Parathyroid adenoma (tissue), 2 donors: ENCODE measurements around the gene SHOX.
"Not testable (repeated sequence)": the region's sequence is repeated elsewhere in the genome, so short reads cannot be mapped to it uniquely, and the experiment has no call there.

Experiments
- H2AFZ ChIP-seq: fragments of 300-600 bp; sonication (generic); one replicate; pipeline ENCODE4 v1.7.0; 2017; ENCODE audit warnings: antibody characterized with exemption, mild to moderate bottlenecking
- H3K27ac ChIP-seq: fragments of 300-600 bp; sonication (generic); one replicate; pipeline ENCODE4 v1.7.0; 2017
- H3K27me3 ChIP-seq: fragments of 300-600 bp; sonication (generic); one replicate; pipeline ENCODE4 v1.7.0; 2017; ENCODE audit warnings: low read length; ENCODE audit not compliant: control insufficient read depth, insufficient read depth
- H3K36me3 ChIP-seq: fragments of 300-600 bp; sonication (generic); one replicate; pipeline ENCODE4 v1.7.0; 2017; ENCODE audit warnings: low read length; ENCODE audit not compliant: control insufficient read depth, insufficient read depth
- H3K4me1 ChIP-seq: fragments of 300-600 bp; sonication (generic); one replicate; pipeline ENCODE4 v1.7.0; 2017; ENCODE audit warnings: control low read depth
- H3K4me2 ChIP-seq: fragments of 300-600 bp; sonication (generic); one replicate; pipeline ENCODE4 v1.7.0; 2017; ENCODE audit warnings: low read length
- H3K4me3 ChIP-seq: fragments of 300-600 bp; sonication (generic); one replicate; pipeline ENCODE4 v1.7.0; 2017; ENCODE audit warnings: low read depth, low read length
- H3K79me2 ChIP-seq: fragments of 300-600 bp; sonication (generic); one replicate; pipeline ENCODE4 v1.7.0; 2017; ENCODE audit warnings: control low read depth
- H3K9ac ChIP-seq: fragments of 300-600 bp; sonication (generic); one replicate; pipeline ENCODE4 v1.7.0; 2017; ENCODE audit warnings: mild to moderate bottlenecking
- H3K9me3 ChIP-seq: fragments of 300-600 bp; sonication (generic); one replicate; pipeline ENCODE4 v1.7.0; 2017; ENCODE audit warnings: low read length; ENCODE audit not compliant: control insufficient read depth
- CTCF ChIP-seq: fragments of 300-600 bp; sonication (generic); IDR thresholded peaks from one replicate; pipeline ENCODE4 v1.7.0; 2017; ENCODE audit warnings: antibody characterized with exemption, mild to moderate bottlenecking
- donor health status: primary hyperparathyroidism.

The SHOX gene

GRCh38 chrX:623599-624315 lies 6.8 kb upstream of the SHOX start:
- Histone ChIP-seq H2AFZ (no peak overlapping the region), H3K4me3 (no peak overlapping the region), H3K9ac (no peak overlapping the region), H3K79me2 (no peaks in the 10 kb centered on the region), H3K4me2 (peak overlapping the region; percentile 57), H3K4me1 (no peaks in the 10 kb centered on the region), H3K9me3 (no peaks in the 10 kb centered on the region), H3K36me3 (no peaks in the 10 kb centered on the region), H3K27me3 (peaks cover 5% of the 10 kb centered on the region), H3K27ac (no peak overlapping the region)
- TF ChIP-seq CTCF: no peak

GRCh38 chrX:625137-625691 lies 5.4 kb upstream of the SHOX start:
- no peak for TF ChIP-seq CTCF
- H3K9ac ChIP-seq: no peak overlapping the region
- H3K9me3 ChIP-seq: no peaks in the 10 kb centered on the region
- no peak overlapping the region for H3K4me3 ChIP-seq
- H3K79me2 ChIP-seq: no peaks in the 10 kb centered on the region
- no peak overlapping the region for H2AFZ ChIP-seq
- no peaks in the 10 kb centered on the region for H3K4me1 ChIP-seq
- H3K27me3 ChIP-seq: peaks cover 1% of the 10 kb centered on the region
- H3K36me3 ChIP-seq: no peaks in the 10 kb centered on the region
- H3K4me2 ChIP-seq: no peak overlapping the region
- no peak overlapping the region for H3K27ac ChIP-seq

GRCh38 chrX:626047-626446 lies 4.5 kb upstream of the SHOX start:
- H3K9me3 ChIP-seq, H3K9ac ChIP-seq, H3K36me3 ChIP-seq, H2AFZ ChIP-seq, H3K79me2 ChIP-seq, H3K27ac ChIP-seq, H3K4me2 ChIP-seq, H3K4me3 ChIP-seq, H3K4me1 ChIP-seq, H3K27me3 ChIP-seq: not testable (repeated sequence)

- TF ChIP-seq CTCF: no peak
- H3K36me3 ChIP-seq: no peaks in the 10 kb centered on the region
- no peaks in the 10 kb centered on the region for H3K27me3 ChIP-seq
- H3K9me3 ChIP-seq: no peaks in the 10 kb centered on the region
- H3K4me3 ChIP-seq: no peak overlapping the region
- H3K79me2 ChIP-seq: no peaks in the 10 kb centered on the region
- H2AFZ ChIP-seq: no peak overlapping the region
- H3K9ac ChIP-seq: no peak overlapping the region
- H3K4me1 ChIP-seq: no peaks in the 10 kb centered on the region
- H3K27ac ChIP-seq: no peak overlapping the region
- H3K4me2 ChIP-seq: no peak overlapping the region
These were observed 3.7 kb upstream of the SHOX start for GRCh38 chrX:626745-627509.

GRCh38 chrX:627510-627981 lies 3.0 kb upstream of the SHOX start:
- Histone ChIP-seq H3K36me3 (no peaks in the 10 kb centered on the region), H3K4me2 (no peak overlapping the region), H3K4me3 (no peak overlapping the region), H3K27ac (no peak overlapping the region), H3K79me2 (no peaks in the 10 kb centered on the region), H3K4me1 (no peaks in the 10 kb centered on the region), H3K9ac (no peak overlapping the region), H3K27me3 (no peaks in the 10 kb centered on the region), H3K9me3 (no peaks in the 10 kb centered on the region), H2AFZ (no peak overlapping the region)
- TF ChIP-seq CTCF: no peak
